Measurements from ENCODE around the gene ROR2. TPM values are rescaled to one million over a fixed set of nuclear protein-coding genes. Genes with fewer than 3 reads are reported as not detected.
"Not testable (repeated sequence)": the region's sequence is repeated elsewhere in the genome, so short reads cannot be mapped to it uniquely, and the experiment has no call there.

The ROR2 gene
- polyA plus RNA-seq, 3 donors, result not detected

GRCh38 chr9:91985692-91986091, 35.7 kb upstream of the ROR2 start:
- no peak overlapping the region for H3K4me3 Mint-ChIP-seq

DNA sequence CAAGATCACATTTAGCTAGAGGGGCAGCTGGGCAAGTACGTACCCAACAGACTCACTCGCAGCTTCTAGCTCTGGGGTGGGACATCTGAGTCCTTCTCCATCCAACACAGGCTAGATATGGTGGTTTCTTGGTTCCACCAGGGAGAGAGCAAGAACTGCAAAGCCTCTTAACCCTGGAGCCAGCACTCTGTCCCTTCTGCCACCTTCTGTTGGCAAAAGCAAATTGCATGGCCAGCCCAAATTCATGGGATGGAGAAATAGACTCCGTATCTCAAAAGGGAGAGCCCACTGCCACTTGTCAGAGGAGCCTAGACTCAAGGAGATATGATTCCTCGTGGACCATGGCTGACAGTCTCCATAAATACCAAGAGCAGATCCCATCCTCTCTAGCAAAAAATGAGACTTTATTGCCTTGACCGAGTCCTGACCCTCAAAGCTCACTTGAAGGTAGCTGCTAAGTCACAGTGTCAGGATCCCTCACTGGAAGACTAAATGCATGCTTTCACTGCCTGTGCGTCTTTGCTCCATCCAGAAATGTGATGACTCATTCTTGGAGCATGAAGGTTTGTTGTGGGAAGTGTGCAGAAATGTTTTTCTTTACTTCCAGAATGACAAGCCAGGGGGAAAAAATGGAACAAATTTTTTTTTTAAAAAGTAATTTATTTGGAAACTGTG, 28.8 kb upstream of the ROR2 start:
- H4K20me1 ChIP-seq (ENCODE audit: insufficient read depth, low read length), result no peaks in the 10 kb centered on the region
- no peak overlapping the region for H3K27ac ChIP-seq (ENCODE audit: low read depth in 1 of 2, low read length in 2 of 2)
- H3K36me3 ChIP-seq (replicated peaks in 1 of 2; ENCODE audit: control insufficient read depth in 1 of 2, insufficient read depth in 2 of 2, low read length in 2 of 2), result no peaks in the 10 kb centered on the region
- TF ChIP-seq, protein P1, sequence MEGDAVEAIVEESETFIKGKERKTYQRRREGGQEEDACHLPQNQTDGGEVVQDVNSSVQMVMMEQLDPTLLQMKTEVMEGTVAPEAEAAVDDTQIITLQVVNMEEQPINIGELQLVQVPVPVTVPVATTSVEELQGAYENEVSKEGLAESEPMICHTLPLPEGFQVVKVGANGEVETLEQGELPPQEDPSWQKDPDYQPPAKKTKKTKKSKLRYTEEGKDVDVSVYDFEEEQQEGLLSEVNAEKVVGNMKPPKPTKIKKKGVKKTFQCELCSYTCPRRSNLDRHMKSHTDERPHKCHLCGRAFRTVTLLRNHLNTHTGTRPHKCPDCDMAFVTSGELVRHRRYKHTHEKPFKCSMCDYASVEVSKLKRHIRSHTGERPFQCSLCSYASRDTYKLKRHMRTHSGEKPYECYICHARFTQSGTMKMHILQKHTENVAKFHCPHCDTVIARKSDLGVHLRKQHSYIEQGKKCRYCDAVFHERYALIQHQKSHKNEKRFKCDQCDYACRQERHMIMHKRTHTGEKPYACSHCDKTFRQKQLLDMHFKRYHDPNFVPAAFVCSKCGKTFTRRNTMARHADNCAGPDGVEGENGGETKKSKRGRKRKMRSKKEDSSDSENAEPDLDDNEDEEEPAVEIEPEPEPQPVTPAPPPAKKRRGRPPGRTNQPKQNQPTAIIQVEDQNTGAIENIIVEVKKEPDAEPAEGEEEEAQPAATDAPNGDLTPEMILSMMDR (IDR thresholded peaks at IDR 0.05), result no peak
- H3K27me3 ChIP-seq (ENCODE audit: control insufficient read depth in 2 of 2, insufficient read depth in 2 of 2, low read length in 2 of 2), result no peaks in the 10 kb centered on the region
- no peaks in the 10 kb centered on the region for H3K4me1 Mint-ChIP-seq
- H3K9me3 Mint-ChIP-seq, result peaks cover 8 to 29% (median 12%) of the 10 kb centered on the region in 7 donors
- WGBS (ENCODE audit: insufficient coverage), result 67% methylated on average over 3 of the region's 6 CpGs
- H3K27ac Mint-ChIP-seq, result no peak overlapping the region
- peaks cover 3 to 10% (median 3%) of the 10 kb centered on the region in 3 donors for H3K27me3 Mint-ChIP-seq (ENCODE audit: low read depth in 3 of 3)
- no peak overlapping the region for H3K9ac ChIP-seq (ENCODE audit: insufficient read depth, low read length, poor library complexity, severe bottlenecking)
- DNase-seq, result no peak
- H3K4me1 ChIP-seq (ENCODE audit: control insufficient read depth in 1 of 2, insufficient read depth in 2 of 2, low read length in 2 of 2), result no peaks in the 10 kb centered on the region
- intact Hi-C loops (cut with micrococcal nuclease), result no loop called here
- H3K9me3 ChIP-seq (replicated peaks in 1 of 2; ENCODE audit: control insufficient read depth in 1 of 2, insufficient read depth in 1 of 2, low read length in 2 of 2), result peaks cover 14 to 21% of the 10 kb centered on the region in 2 donors
- no peak overlapping the region for H2AFZ ChIP-seq (ENCODE audit: insufficient read depth, low read depth, low read length, poor library complexity, severe bottlenecking)
- no peak overlapping the region for H3K4me3 Mint-ChIP-seq
- H3K4me3 ChIP-seq (replicated peaks in 1 of 3; ENCODE audit: low read depth in 2 of 3, low read length in 3 of 3), result no peak overlapping the region
- no peak overlapping the region for H3K4me2 ChIP-seq (replicated peaks; ENCODE audit: extremely low read depth, low read length, poor library complexity, severe bottlenecking)
- H3K36me3 Mint-ChIP-seq, result no peaks in the 10 kb centered on the region
- H3K79me2 ChIP-seq (ENCODE audit: insufficient read depth, low read length), result no peaks in the 10 kb centered on the region

More at GRCh38 chr9:91985692-91986091, 35.7 kb upstream of the ROR2 start:
- Mint-ChIP-seq H3K4me1 (no peaks in the 10 kb centered on the region), H3K27me3 (ENCODE audit: low read depth in 3 of 3) (peaks cover 2 to 6% (median 2%) of the 10 kb centered on the region in 3 donors), H3K27ac (no peak overlapping the region), H3K36me3 (no peaks in the 10 kb centered on the region), H3K9me3 (peaks cover 8 to 22% (median 16%) of the 10 kb centered on the region in 7 donors)
- no peaks in the 10 kb centered on the region for H3K27me3 ChIP-seq (ENCODE audit: control insufficient read depth in 2 of 2, insufficient read depth in 2 of 2, low read length in 2 of 2)
- H3K4me2 ChIP-seq (replicated peaks; ENCODE audit: extremely low read depth, low read length, poor library complexity, severe bottlenecking), result no peak overlapping the region
- H3K36me3 ChIP-seq (replicated peaks in 1 of 2; ENCODE audit: control insufficient read depth in 1 of 2, insufficient read depth in 2 of 2, low read length in 2 of 2), result no peaks in the 10 kb centered on the region
- 80% methylated on average over 1 of the region's 2 CpGs for WGBS (ENCODE audit: insufficient coverage)
- H3K4me1 ChIP-seq (ENCODE audit: control insufficient read depth in 1 of 2, insufficient read depth in 2 of 2, low read length in 2 of 2), result no peaks in the 10 kb centered on the region
- no peak for DNase-seq
- intact Hi-C loops (cut with micrococcal nuclease), result no loop called here
- no peak overlapping the region for H3K4me3 ChIP-seq (replicated peaks in 1 of 3; ENCODE audit: low read depth in 2 of 3, low read length in 3 of 3)
- H3K9ac ChIP-seq (ENCODE audit: insufficient read depth, low read length, poor library complexity, severe bottlenecking), result no peak overlapping the region
- no peak overlapping the region for H3K27ac ChIP-seq (ENCODE audit: low read depth in 1 of 2, low read length in 2 of 2)
- H2AFZ ChIP-seq (ENCODE audit: insufficient read depth, low read depth, low read length, poor library complexity, severe bottlenecking), result no peak overlapping the region
- no peaks in the 10 kb centered on the region for H4K20me1 ChIP-seq (ENCODE audit: insufficient read depth, low read length)
- TF ChIP-seq, protein P1 (IDR thresholded peaks at IDR 0.05), result no peak
- H3K79me2 ChIP-seq (ENCODE audit: insufficient read depth, low read length), result no peaks in the 10 kb centered on the region
- peaks cover 14 to 21% of the 10 kb centered on the region in 2 donors for H3K9me3 ChIP-seq (replicated peaks in 1 of 2; ENCODE audit: control insufficient read depth in 1 of 2, insufficient read depth in 1 of 2, low read length in 2 of 2)

- no CpG with 5 or more reads among the region's 2 CpGs for WGBS (ENCODE audit: insufficient coverage)
- DNase-seq; H2AFZ ChIP-seq (ENCODE audit: insufficient read depth, low read depth, low read length, poor library complexity, severe bottlenecking); H3K27ac ChIP-seq (ENCODE audit: low read depth in 1 of 2, low read length in 2 of 2); H3K79me2 ChIP-seq (ENCODE audit: insufficient read depth, low read length); intact Hi-C loops (cut with micrococcal nuclease); H3K27ac Mint-ChIP-seq; H3K4me3 ChIP-seq (replicated peaks in 1 of 3; ENCODE audit: low read depth in 2 of 3, low read length in 3 of 3); H3K36me3 Mint-ChIP-seq; H4K20me1 ChIP-seq (ENCODE audit: insufficient read depth, low read length); H3K4me3 Mint-ChIP-seq; H3K9me3 ChIP-seq (replicated peaks in 1 of 2; ENCODE audit: control insufficient read depth in 1 of 2, insufficient read depth in 1 of 2, low read length in 2 of 2); H3K9ac ChIP-seq (ENCODE audit: insufficient read depth, low read length, poor library complexity, severe bottlenecking); H3K27me3 ChIP-seq (ENCODE audit: control insufficient read depth in 2 of 2, insufficient read depth in 2 of 2, low read length in 2 of 2); H3K4me2 ChIP-seq (replicated peaks; ENCODE audit: extremely low read depth, low read length, poor library complexity, severe bottlenecking); H3K4me1 Mint-ChIP-seq; H3K9me3 Mint-ChIP-seq; H3K36me3 ChIP-seq (replicated peaks in 1 of 2; ENCODE audit: control insufficient read depth in 1 of 2, insufficient read depth in 2 of 2, low read length in 2 of 2); H3K4me1 ChIP-seq (ENCODE audit: control insufficient read depth in 1 of 2, insufficient read depth in 2 of 2, low read length in 2 of 2): not testable (repeated sequence)
- peaks cover 9 to 17% (median 16%) of the 10 kb centered on the region in 3 donors for H3K27me3 Mint-ChIP-seq (ENCODE audit: low read depth in 3 of 3)
Observed at GRCh38 chr9:91975254-91975653, 25.2 kb upstream of the ROR2 start.
